HG02943 (cell line): Measurements from ENCODE around the gene FRMD4B.

Experiments used
- ATAC-seq: cut with Tn5 transposase; IDR thresholded peaks from one replicate; pipeline ENCODE4 v1.9.1; 2021; ENCODE audit warnings: mild to moderate bottlenecking, low read depth, moderate library complexity; ENCODE audit not compliant: unreplicated experiment

Gene FRMD4B

GRCh38 chr3:69406163-69406562 lies 20.3 kb upstream of the FRMD4B start:
- ATAC-seq = no peak

- no peak for ATAC-seq
Observed at GRCh38 chr3:69405067-69405466, 19.2 kb upstream of the FRMD4B start.

- no peak for ATAC-seq
Observed at GRCh38 chr3:69403454-69403853, 17.6 kb upstream of the FRMD4B start.

- ATAC-seq = no peak
Observed at GRCh38 chr3:69400683-69401082, 14.8 kb upstream of the FRMD4B start.

- ATAC-seq = no peak
Observed at GRCh38 chr3:69392850-69393249, 7.0 kb upstream of the FRMD4B start.

GRCh38 chr3:69392415-69392814 lies 6.5 kb upstream of the FRMD4B start:
- no peak for ATAC-seq

GRCh38 chr3:69391554-69391953 lies 5.7 kb upstream of the FRMD4B start:
- no peak for ATAC-seq

GRCh38 chr3:69390771-69391170 lies 4.9 kb upstream of the FRMD4B start:
- no peak for ATAC-seq

GRCh38 chr3:69389520-69390248 lies 3.8 kb upstream of the FRMD4B start:
- no peak for ATAC-seq

GRCh38 chr3:69388241-69388640 lies 2.4 kb upstream of the FRMD4B start:
- no peak for ATAC-seq

- ATAC-seq = no peak
Observed at GRCh38 chr3:69386556-69387385, 883 bp upstream of the FRMD4B start.

GRCh38 chr3:69385123-69385722 lies 665 bp downstream of the FRMD4B start:
- ATAC-seq = no peak

- ATAC-seq = no peak
Observed at GRCh38 chr3:69384326-69384725, 1.6 kb downstream of the FRMD4B start.

GRCh38 chr3:69379661-69380060 lies 6.2 kb downstream of the FRMD4B start:
- no peak for ATAC-seq

- no peak for ATAC-seq
Observed at GRCh38 chr3:69378112-69378802, 7.6 kb downstream of the FRMD4B start.

GRCh38 chr3:69377262-69377661 lies 8.6 kb downstream of the FRMD4B start:
- no peak for ATAC-seq

- ATAC-seq = no peak
Observed at GRCh38 chr3:69376731-69377130, 9.2 kb downstream of the FRMD4B start.

GRCh38 chr3:69371816-69372215 lies 14.1 kb downstream of the FRMD4B start:
- no peak for ATAC-seq

- ATAC-seq = no peak
Observed at GRCh38 chr3:69370901-69371301, 15.0 kb downstream of the FRMD4B start.

GRCh38 chr3:69370156-69370883 lies 15.6 kb downstream of the FRMD4B start:
- no peak for ATAC-seq
